ENCODE results near the gene TMEM179. TPM values are rescaled to one million over a fixed set of nuclear protein-coding genes. Genes with fewer than 3 reads are reported as not detected.

The TMEM179 gene
- total RNA-seq, 2 experiments from 2014 or later: not detected

- no peaks in the 10 kb centered on the region for H3K9me3 Mint-ChIP-seq
- CTCF ChIA-PET: no interaction called here
These were observed 56.4 kb downstream of the TMEM179 start for GRCh38 chr14:104547998-104548700.

GRCh38 chr14:104547310-104547997 is 57.1 kb downstream of the TMEM179 start:
- Mint-ChIP-seq H3K27me3 (peaks cover 3% of the 10 kb centered on the region), H3K9me3 (no peaks in the 10 kb centered on the region), H3K36me3 (ENCODE audit: low read depth) (no peaks in the 10 kb centered on the region), H3K4me3 (no peak overlapping the region), H3K27ac (no peak overlapping the region), H3K4me1 (no peaks in the 10 kb centered on the region)
- DNase-seq: no peak
- POLR2A ChIA-PET: no interaction called here
- CTCF ChIA-PET: no interaction called here

More at GRCh38 chr14:104547998-104548700, 56.4 kb downstream of the TMEM179 start:
- POLR2A ChIA-PET: no interaction called here
- no peaks in the 10 kb centered on the region for H3K4me1 Mint-ChIP-seq
- H3K27ac Mint-ChIP-seq: no peak overlapping the region
- no peaks in the 10 kb centered on the region for H3K27me3 Mint-ChIP-seq
- no peak overlapping the region for H3K4me3 Mint-ChIP-seq
- H3K36me3 Mint-ChIP-seq (ENCODE audit: low read depth): no peaks in the 10 kb centered on the region
- no peak for DNase-seq

GRCh38 chr14:104546591-104547309 is 57.8 kb downstream of the TMEM179 start:
- no peak for DNase-seq
- Mint-ChIP-seq H3K27me3 (peaks cover 5% of the 10 kb centered on the region), H3K27ac (no peak overlapping the region)

GRCh38 chr14:104545942-104546501 is 58.5 kb downstream of the TMEM179 start:
- Mint-ChIP-seq H3K36me3 (ENCODE audit: low read depth) (no peaks in the 10 kb centered on the region), H3K27ac (no peak overlapping the region), H3K4me3 (no peak overlapping the region), H3K4me1 (no peaks in the 10 kb centered on the region), H3K27me3 (peaks cover 6% of the 10 kb centered on the region), H3K9me3 (no peaks in the 10 kb centered on the region)
- CTCF ChIA-PET: no interaction called here
- DNase-seq: no peak
- POLR2A ChIA-PET: no interaction called here

More at GRCh38 chr14:104546591-104547309, 57.8 kb downstream of the TMEM179 start:
- Mint-ChIP-seq H3K4me3 (no peak overlapping the region), H3K36me3 (ENCODE audit: low read depth) (no peaks in the 10 kb centered on the region), H3K4me1 (no peaks in the 10 kb centered on the region), H3K9me3 (no peaks in the 10 kb centered on the region)
- ChIA-PET CTCF (no interaction called here), POLR2A (no interaction called here)

GRCh38 chr14:104545151-104545941 is 59.2 kb downstream of the TMEM179 start:
- Mint-ChIP-seq H3K4me3 (no peak overlapping the region), H3K27me3 (peaks cover 11% of the 10 kb centered on the region), H3K36me3 (ENCODE audit: low read depth) (no peaks in the 10 kb centered on the region), H3K4me1 (no peaks in the 10 kb centered on the region), H3K9me3 (no peaks in the 10 kb centered on the region), H3K27ac (no peak overlapping the region)
- POLR2A ChIA-PET: no interaction called here
- CTCF ChIA-PET: no interaction called here
- no peak for DNase-seq

- Mint-ChIP-seq H3K36me3 (ENCODE audit: low read depth) (no peaks in the 10 kb centered on the region), H3K27me3 (peaks cover 12% of the 10 kb centered on the region), H3K4me1 (no peaks in the 10 kb centered on the region), H3K27ac (no peak overlapping the region), H3K4me3 (no peak overlapping the region), H3K9me3 (no peaks in the 10 kb centered on the region)
- POLR2A ChIA-PET: no interaction called here
- CTCF ChIA-PET: no interaction called here
- DNase-seq: no peak
These were observed 60.1 kb downstream of the TMEM179 start for GRCh38 chr14:104544362-104544961.

GRCh38 chr14:104542871-104543830 is 61.4 kb downstream of the TMEM179 start:
- H3K27ac Mint-ChIP-seq: no peak overlapping the region
- H3K27me3 Mint-ChIP-seq: peaks cover 12% of the 10 kb centered on the region
- H3K9me3 Mint-ChIP-seq: no peaks in the 10 kb centered on the region
- ChIA-PET POLR2A (no interaction called here), CTCF (no interaction called here)
- no peak for DNase-seq
- H3K4me3 Mint-ChIP-seq: no peak overlapping the region
- H3K36me3 Mint-ChIP-seq (ENCODE audit: low read depth): no peaks in the 10 kb centered on the region
- no peaks in the 10 kb centered on the region for H3K4me1 Mint-ChIP-seq

GRCh38 chr14:104541905-104542465 is 62.6 kb downstream of the TMEM179 start:
- CTCF ChIA-PET: no interaction called here
- DNase-seq: no peak
- peaks cover 14% of the 10 kb centered on the region for H3K27me3 Mint-ChIP-seq
- H3K36me3 Mint-ChIP-seq (ENCODE audit: low read depth): no peaks in the 10 kb centered on the region
- no peak overlapping the region for H3K27ac Mint-ChIP-seq
- no peaks in the 10 kb centered on the region for H3K9me3 Mint-ChIP-seq
- peaks cover 3% of the 10 kb centered on the region for H3K4me1 Mint-ChIP-seq
- POLR2A ChIA-PET: no interaction called here
- no peak overlapping the region for H3K4me3 Mint-ChIP-seq

Other genes starting within 250 kb of the TMEM179 start
- gene C14orf180, start 25.0 kb downstream of the TMEM179 start, total RNA-seq: not detected
- 100 to 1,000 TPM; 163 to 171 TPM for gene INF2, start 84.8 kb upstream of the TMEM179 start, total RNA-seq
- gene ADSS1, start 119.5 kb upstream of the TMEM179 start, total RNA-seq: 1 to 10 TPM in 1 of 2 experiments, under 1 TPM in 1; 0.81 to 1.2 TPM
- 100 to 1,000 TPM in 1 of 2 experiments, 10 to 100 TPM in 1; 84.7 to 135 TPM for gene SIVA1, start 148.4 kb upstream of the TMEM179 start, total RNA-seq
- 100 to 1,000 TPM; 159 to 166 TPM for gene AKT1, start 191.0 kb upstream of the TMEM179 start, total RNA-seq
- 1 to 10 TPM; 4.5 to 5.8 TPM for gene ZBTB42, start 196.3 kb upstream of the TMEM179 start, total RNA-seq